Endothelial cell of umbilical vein (primary cell): ENCODE measurements around the gene PRKAA1. TPM values are rescaled to one million over a fixed set of nuclear protein-coding genes. Genes with fewer than 3 reads are reported as not detected.
A peak's percentile ranks its signal among the peaks of the same experiment; 100 is the strongest.

Experiments
- BruUV-seq: library from RNA; stranded (reverse); fragments of 400-500 nt; replicated peaks from 2 replicates; lab custom pipeline; 2021; lab: Mats Ljungman, UMichigan
- CTCF ChIA-PET: fragments of 300-600, 350-600 bp; sonication (Branson Sonifier 250); formaldehyde crosslinking; loops from one replicate; lab custom pipeline; 2021; ENCODE audit warnings: antibody characterized with exemption, inconsistent platforms; lab: Charles Lee
- POLR2A ChIA-PET: fragments of 300-600, 350-600 bp; sonication (Branson Sonifier 250); formaldehyde crosslinking; loops from one replicate; lab custom pipeline; 2021; ENCODE audit warnings: antibody characterized with exemption, inconsistent platforms; lab: Charles Lee
- DNase-seq: peaks from one replicate; pipeline ENCODE4 v3.0.0-alpha.2; 2011; ENCODE audit warnings: low read depth, low spot score
- FAIRE-seq: peaks from 2 replicates; lab custom pipeline; 2011; peaks lifted over from hg19 to GRCh38; lab: Jason Lieb, UNC
- H2AFZ ChIP-seq: 2 replicates; pipeline ENCODE4 v1.6.0; 2012; ENCODE audit warnings: low read depth, low read length, control low read depth, inconsistent platforms
- H3K27ac ChIP-seq: 2 replicates; pipeline ENCODE4 v1.5.1; 2011; ENCODE audit warnings: low read depth, mild to moderate bottlenecking, control low read depth, low read length, moderate library complexity; ENCODE audit not compliant: insufficient read depth
- H3K27me3 ChIP-seq, 2 experiments: 2 replicates each; pipeline versions ENCODE4 v1.6.0 to v1.6.1; 2011; ENCODE audit warnings: low read length in 2 of 2, mixed read lengths in 1 of 2; ENCODE audit not compliant: control insufficient read depth in 2 of 2, insufficient read depth in 2 of 2
- H3K36me3 ChIP-seq, 2 experiments: 2 replicates in 1 of 2; 3 replicates in 1 of 2; pipeline ENCODE4 v1.5.1; 2011; ENCODE audit warnings: low read length in 2 of 2, mild to moderate bottlenecking in 1 of 2, moderate library complexity in 1 of 2; ENCODE audit not compliant: control insufficient read depth in 2 of 2, insufficient read depth in 2 of 2; ENCODE audit errors: extremely low read depth in 1 of 2
- H3K4me1 ChIP-seq: 3 replicates; pipeline ENCODE4 v1.5.1; 2011; ENCODE audit warnings: mild to moderate bottlenecking, low read length; ENCODE audit not compliant: control insufficient read depth, insufficient read depth; ENCODE audit errors: extremely low read depth
- H3K4me2 ChIP-seq: 2 replicates; pipeline ENCODE4 v1.6.1; 2011; ENCODE audit warnings: low read length, control low read depth, mixed read lengths; ENCODE audit not compliant: insufficient read depth
- H3K4me3 ChIP-seq, 3 experiments: fragments of 200-600 bp in 1 of 3; sonication (generic), shearing (Covaris generic) in 1 of 3; replicated peaks in 1 of 3; 2 replicates each; pipeline ENCODE4 v1.5.1; 2011 to 2016; ENCODE audit warnings: control low read depth in 3 of 3, low read length in 3 of 3, mild to moderate bottlenecking in 2 of 3, inconsistent platforms in 1 of 3, low read depth in 1 of 3, moderate library complexity in 1 of 3; ENCODE audit not compliant: insufficient read depth in 1 of 3
- H3K79me2 ChIP-seq: 2 replicates; pipeline ENCODE4 v1.6.0; 2012; ENCODE audit warnings: low read length, inconsistent platforms; ENCODE audit not compliant: control insufficient read depth, insufficient read depth
- H3K9ac ChIP-seq: replicated peaks from 2 replicates; pipeline ENCODE3; 2011; ENCODE audit warnings: low read length, control low read depth; ENCODE audit not compliant: insufficient read depth; ENCODE audit errors: extremely low read depth
- H3K9me1 ChIP-seq: replicated peaks from 3 replicates; pipeline ENCODE4 v1.6.0; 2011; ENCODE audit warnings: mild to moderate bottlenecking, low read length; ENCODE audit not compliant: control insufficient read depth, insufficient read depth; ENCODE audit errors: extremely low read depth
- H3K9me3 ChIP-seq: replicated peaks from 2 replicates; pipeline ENCODE4 v1.5.1; 2012; ENCODE audit warnings: low read length, inconsistent platforms; ENCODE audit not compliant: control insufficient read depth, insufficient read depth
- H4K20me1 ChIP-seq: replicated peaks from 2 replicates; pipeline ENCODE3; 2011; ENCODE audit warnings: mild to moderate bottlenecking, low read length; ENCODE audit not compliant: control insufficient read depth, insufficient read depth; ENCODE audit errors: extremely low read depth
- CTCF ChIP-seq, 2 donors: IDR thresholded peaks; 1 replicate in 1 of 2; 2 replicates in 1 of 2; pipeline ENCODE4 v1.5.1; 2011; ENCODE audit warnings: low read length in 2 of 2, mild to moderate bottlenecking in 2 of 2, moderate library complexity in 2 of 2, control low read depth in 1 of 2, inconsistent platforms in 1 of 2, low read depth in 1 of 2; ENCODE audit not compliant: insufficient read depth in 1 of 2; ENCODE audit errors: extremely low read depth in 1 of 2
- EZH2 ChIP-seq: IDR thresholded peaks from 2 replicates; pipeline ENCODE4 v1.6.1; 2012; ENCODE audit warnings: borderline replicate concordance, low read depth, mild to moderate bottlenecking, moderate library complexity, low read length, inconsistent platforms; ENCODE audit not compliant: severe bottlenecking
- FOS ChIP-seq: IDR thresholded peaks from 2 replicates; pipeline ENCODE4 v1.6.1; 2011; ENCODE audit warnings: mild to moderate bottlenecking, low read length, moderate library complexity, borderline replicate concordance; ENCODE audit not compliant: insufficient read depth
- GATA2 ChIP-seq: IDR thresholded peaks from 2 replicates; pipeline ENCODE4 v1.7.0; 2011; ENCODE audit warnings: low read depth, mild to moderate bottlenecking, moderate library complexity, mixed read lengths, low read length; ENCODE audit not compliant: insufficient read length, insufficient read depth
- JUN ChIP-seq: IDR thresholded peaks from 2 replicates; pipeline ENCODE4 v1.6.1; 2011; ENCODE audit warnings: borderline replicate concordance, low read depth; ENCODE audit not compliant: insufficient read length, insufficient read depth
- MAX ChIP-seq: IDR thresholded peaks from 2 replicates; pipeline ENCODE4 v1.6.1; 2011; ENCODE audit not compliant: insufficient read depth, insufficient read length
- MYC ChIP-seq: IDR thresholded peaks from one replicate; pipeline ENCODE4 v1.6.1; 2011; ENCODE audit warnings: mild to moderate bottlenecking, low read depth, low read length
- POLR2A ChIP-seq: IDR thresholded peaks from 2 replicates; pipeline ENCODE4 v1.6.1; 2012; ENCODE audit warnings: low read depth, mild to moderate bottlenecking, control low read depth, low read length
- POLR2AphosphoS5 ChIP-seq: IDR thresholded peaks from 2 replicates; pipeline ENCODE4 v1.6.1; 2012; ENCODE audit warnings: low read depth, mild to moderate bottlenecking, control low read depth, low read length, moderate library complexity; ENCODE audit not compliant: insufficient read depth
- dilution Hi-C: fragments of 300-500 bp; cut with MboI; formaldehyde crosslinking; loops from one replicate; pipeline ENCODE4 v1.15.0; 2019; ENCODE audit warnings: low sequenced_read_pairs; ENCODE audit not compliant: extremely low pct_ligation_motif_present
- intact Hi-C: fragments of 100-400 bp; cut with micrococcal nuclease; formaldehyde crosslinking; loops from one replicate; pipeline ENCODE4 v1.10.0; 2022
- polyA plus RNA-seq, 4 experiments: library from polyadenylated mRNA; depleted of rRNA in 3 of 4; stranded (reverse) in 3 of 4; unstranded in 1 of 4; fragments of >200 nt; gene quantifications; 2 replicates each; pipeline versions ENCODE4 v1.2.1 to v1.2.3, GENCODE V29; 2011 to 2012; ENCODE audit warnings: missing spikeins in 1 of 4
- total RNA-seq: library from RNA; stranded (reverse); gene quantifications from 2 replicates; pipeline ENCODE4 v1.2.3, GENCODE V29; 2021

Gene PRKAA1
- total and polyA plus RNA-seq, 2 donors (not counting 3 experiments of a cell fraction or from before 2014, with no cell fraction given) = 37.0 to 83.5 TPM

- H3K27ac ChIP-seq = no peak overlapping the region
- POLR2A ChIA-PET = interaction anchor here (0.7 kb wide), 1 partner anchor 12 kb away, joined by 3 read pairs; no protein-coding TSS in a partner anchor
- no peaks in the 10 kb centered on the region for H3K27me3 ChIP-seq
- no peak overlapping the region for H3K4me3 ChIP-seq
- TF ChIP-seq FOS (no peak), MAX (no peak), JUN (no peak)
- no peak overlapping the region for H3K9ac ChIP-seq
- H3K9me1 ChIP-seq = no peaks in the 10 kb centered on the region
- no peaks in the 10 kb centered on the region for H3K9me3 ChIP-seq
- intact Hi-C loops (no loop called here), dilution Hi-C loops (no loop called here)
- H3K79me2 ChIP-seq = peaks cover 15% of the 10 kb centered on the region
- no TSS peak for BruUV-seq
- H4K20me1 ChIP-seq = no peaks in the 10 kb centered on the region
- peaks cover 9% of the 10 kb centered on the region for H3K4me1 ChIP-seq
- no peak overlapping the region for H2AFZ ChIP-seq
- CTCF ChIA-PET = interaction anchor here (1.5 to 2.2 kb wide), 2 partner anchors 12 to 14 kb away, joined by 3 to 7 read pairs; no protein-coding TSS in a partner anchor
- no peak overlapping the region for H3K4me2 ChIP-seq
- H3K36me3 ChIP-seq = no peaks in the 10 kb centered on the region
- FAIRE-seq (no peak), DNase-seq (peak; percentile 18)
Observed at GRCh38 chr5:40746703-40747102, 51.5 kb downstream of the PRKAA1 start.

GRCh38 chr5:40743771-40744170, 54.4 kb downstream of the PRKAA1 start:
- Histone ChIP-seq H3K9me1 (no peaks in the 10 kb centered on the region), H2AFZ (no peak overlapping the region), H3K9me3 (no peaks in the 10 kb centered on the region), H3K4me3 (no peak overlapping the region), H3K27me3 (no peaks in the 10 kb centered on the region), H3K36me3 (peaks cover 3 to 6% of the 10 kb centered on the region in 2 experiments), H3K79me2 (peaks cover 8% of the 10 kb centered on the region), H4K20me1 (no peaks in the 10 kb centered on the region), H3K9ac (no peak overlapping the region), H3K4me2 (no peak overlapping the region), H3K4me1 (peaks cover 9% of the 10 kb centered on the region), H3K27ac (no peak overlapping the region)
- dilution Hi-C loops (no loop called here), intact Hi-C loops (no loop called here)
- FAIRE-seq = no peak
- DNase-seq = no peak
- ChIA-PET POLR2A (no interaction called here), CTCF (interaction anchor here (2.0 kb wide), 1 partner anchor 10 kb away, joined by 5 read pairs; no protein-coding TSS in a partner anchor)
- no peak for TF ChIP-seq FOS
- TF ChIP-seq MAX = no peak
- no peak for TF ChIP-seq MYC
- no peak for TF ChIP-seq JUN
- TF ChIP-seq POLR2A = no peak
- TF ChIP-seq POLR2AphosphoS5 = no peak
- no peak for TF ChIP-seq EZH2
- no peak for TF ChIP-seq GATA2
- no peak for TF ChIP-seq CTCF (IDR thresholded peaks at IDR 0.05; ENCODE audit: extremely low read depth in 1 of 2, insufficient read depth in 1 of 2, low read depth in 1 of 2, low read length in 2 of 2)
- no TSS peak for BruUV-seq
